ENCODE results near the gene MAGED1. TPM values are rescaled to one million over a fixed set of nuclear protein-coding genes. Genes with fewer than 3 reads are reported as not detected.

MAGED1 gene, protein sequence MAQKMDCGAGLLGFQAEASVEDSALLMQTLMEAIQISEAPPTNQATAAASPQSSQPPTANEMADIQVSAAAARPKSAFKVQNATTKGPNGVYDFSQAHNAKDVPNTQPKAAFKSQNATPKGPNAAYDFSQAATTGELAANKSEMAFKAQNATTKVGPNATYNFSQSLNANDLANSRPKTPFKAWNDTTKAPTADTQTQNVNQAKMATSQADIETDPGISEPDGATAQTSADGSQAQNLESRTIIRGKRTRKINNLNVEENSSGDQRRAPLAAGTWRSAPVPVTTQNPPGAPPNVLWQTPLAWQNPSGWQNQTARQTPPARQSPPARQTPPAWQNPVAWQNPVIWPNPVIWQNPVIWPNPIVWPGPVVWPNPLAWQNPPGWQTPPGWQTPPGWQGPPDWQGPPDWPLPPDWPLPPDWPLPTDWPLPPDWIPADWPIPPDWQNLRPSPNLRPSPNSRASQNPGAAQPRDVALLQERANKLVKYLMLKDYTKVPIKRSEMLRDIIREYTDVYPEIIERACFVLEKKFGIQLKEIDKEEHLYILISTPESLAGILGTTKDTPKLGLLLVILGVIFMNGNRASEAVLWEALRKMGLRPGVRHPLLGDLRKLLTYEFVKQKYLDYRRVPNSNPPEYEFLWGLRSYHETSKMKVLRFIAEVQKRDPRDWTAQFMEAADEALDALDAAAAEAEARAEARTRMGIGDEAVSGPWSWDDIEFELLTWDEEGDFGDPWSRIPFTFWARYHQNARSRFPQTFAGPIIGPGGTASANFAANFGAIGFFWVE
- total RNA-seq (100 to 1,000 TPM; 132 to 205 TPM), polyA plus RNA-seq (ENCODE audit: insufficient read length in 6 of 6) (100 to 1,000 TPM; 281 to 375 (median 309) TPM)
- long read RNA-seq, donor 1, transcript MAGED1-204 (13 exons, 2,701 nt) = minor isoform, 5 of 357 reads
- long read RNA-seq, donor 1, transcript MAGED1-201 (13 exons, 2,747 nt) = major isoform, 35 of 357 reads
- long read RNA-seq, donor 1, partial matches to known transcripts = 312 of 357 reads
- long read RNA-seq, donor 1, other reads (novel, unspliced or antisense) = 0 of 357 reads
- long read RNA-seq, donor 2, transcript MAGED1-201 (13 exons, 2,747 nt) = major isoform, 44 of 348 reads
- long read RNA-seq, donor 2, partial matches to known transcripts = 300 of 348 reads
- long read RNA-seq, donor 2, other reads (novel, unspliced or antisense) = 0 of 348 reads
- long read RNA-seq, donor 3, transcript MAGED1-201 (13 exons, 2,747 nt) = major isoform, 43 of 210 reads
- long read RNA-seq, donor 3, partial matches to known transcripts = 164 of 210 reads
- long read RNA-seq, donor 3, other reads (novel, unspliced or antisense) = 0 of 210 reads
- long read RNA-seq, donor 4, transcript MAGED1-201 (13 exons, 2,747 nt) = major isoform, 37 of 75 reads
- long read RNA-seq, donor 4, partial matches to known transcripts = 29 of 75 reads
- long read RNA-seq, donor 4, other reads (novel, unspliced or antisense) = 5 of 75 reads
- long read RNA-seq, donor 5, transcript MAGED1-201 (13 exons, 2,747 nt) = major isoform, 36 of 225 reads
- long read RNA-seq, donor 5, partial matches to known transcripts = 185 of 225 reads
- long read RNA-seq, donor 5, other reads (novel, unspliced or antisense) = 0 of 225 reads
- long read RNA-seq, donor 6, transcript MAGED1-201 (13 exons, 2,747 nt) = major isoform, 22 of 196 reads
- long read RNA-seq, donor 6, partial matches to known transcripts = 172 of 196 reads
- long read RNA-seq, donor 6, other reads (novel, unspliced or antisense) = 0 of 196 reads
- long read RNA-seq, donor 7, transcript MAGED1-201 (13 exons, 2,747 nt) = major isoform, 19 of 86 reads
- long read RNA-seq, donor 7, partial matches to known transcripts = 67 of 86 reads
- long read RNA-seq, donor 7, other reads (novel, unspliced or antisense) = 0 of 86 reads
- long read RNA-seq, donor 8, transcript MAGED1-201 (13 exons, 2,747 nt) = major isoform, 60 of 214 reads
- long read RNA-seq, donor 8, partial matches to known transcripts = 151 of 214 reads
- long read RNA-seq, donor 8, other reads (novel, unspliced or antisense) = 0 of 214 reads
- long read RNA-seq, donor 9 = 0 reads
- long read RNA-seq, donor 10, transcript MAGED1-201 (13 exons, 2,747 nt) = major isoform, 30 of 47 reads
- long read RNA-seq, donor 10, transcript MAGED1-204 (13 exons, 2,701 nt) = minor isoform, 5 of 47 reads
- long read RNA-seq, donor 10, partial matches to known transcripts = 11 of 47 reads
- long read RNA-seq, donor 10, other reads (novel, unspliced or antisense) = 1 of 47 reads
- long read RNA-seq, donor 11, transcript MAGED1-204 (13 exons, 2,701 nt) = minor isoform, 6 of 895 reads
- long read RNA-seq, donor 11, transcript MAGED1-201 (13 exons, 2,747 nt) = major isoform, 97 of 895 reads
- long read RNA-seq, donor 11, partial matches to known transcripts = 786 of 895 reads
- long read RNA-seq, donor 11, other reads (novel, unspliced or antisense) = 0 of 895 reads
- long read RNA-seq, donor 12, transcript MAGED1-201 (13 exons, 2,747 nt) = major isoform, 47 of 197 reads
- long read RNA-seq, donor 12, partial matches to known transcripts = 148 of 197 reads
- long read RNA-seq, donor 12, other reads (novel, unspliced or antisense) = 0 of 197 reads

DNA sequence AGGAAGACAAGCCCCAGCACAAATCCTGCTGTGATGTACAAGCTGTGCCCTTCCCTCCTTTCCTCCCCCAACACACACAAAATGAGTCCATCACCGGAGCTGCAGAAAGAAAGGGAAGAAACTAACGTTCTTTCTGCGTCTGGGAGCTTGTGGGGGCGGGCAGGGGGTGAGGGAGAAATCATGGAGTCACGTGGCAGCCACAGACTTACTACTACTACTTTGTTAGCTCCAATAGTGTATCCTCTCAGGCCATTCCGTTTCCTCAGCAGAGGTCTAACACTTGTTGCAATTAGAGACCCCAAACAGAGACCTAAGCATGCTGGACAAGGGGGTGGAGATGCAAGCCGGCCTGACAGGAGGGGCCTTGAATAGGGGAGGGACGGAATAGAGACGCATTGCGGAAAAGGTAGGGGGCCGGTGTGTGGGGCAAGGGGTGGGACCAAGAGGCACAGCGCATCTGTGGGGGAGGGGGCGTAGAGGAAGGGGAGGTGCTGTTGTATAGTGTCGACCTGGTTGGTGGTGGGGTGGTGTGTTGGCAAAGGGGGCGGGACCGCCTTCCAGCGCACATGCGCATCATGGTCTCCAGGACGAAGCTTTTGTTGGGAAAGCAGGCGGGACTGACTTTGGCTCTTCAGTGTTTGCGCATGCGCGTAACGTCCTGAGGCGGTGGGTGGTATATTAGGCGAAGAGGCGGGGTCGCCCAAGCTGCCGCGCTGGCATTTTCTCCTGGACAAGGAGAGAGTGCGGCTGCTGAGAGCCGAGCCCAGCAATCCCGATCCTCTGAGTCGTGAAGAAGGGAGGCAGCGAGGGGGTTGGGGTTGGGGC is at the start of gene MAGED1:
MAGED1 (plus strand) TSS at position 703 of the 825 bp plus-strand sequence. CDS start 682 bp downstream, outside the sequence.
- intact Hi-C loops (cut with DNase I) = no loop called here
- H3K4me3 ChIP-seq = peak within 1 kb of the TSS; percentile 38 to 46
- no peaks in the 10 kb centered on the region for H3K27me3 ChIP-seq
- ATAC-seq = peak; percentile 94
- no peaks in the 10 kb centered on the region for H3K9me3 ChIP-seq
- peak within 1 kb of the TSS; percentile 28 to 70 for H3K27ac ChIP-seq
- no peaks in the 10 kb centered on the region for H3K4me1 ChIP-seq
- H3K36me3 ChIP-seq = peaks cover 0 to 5% of the 10 kb centered on the region in 2 donors
- TF ChIP-seq, protein P1, sequence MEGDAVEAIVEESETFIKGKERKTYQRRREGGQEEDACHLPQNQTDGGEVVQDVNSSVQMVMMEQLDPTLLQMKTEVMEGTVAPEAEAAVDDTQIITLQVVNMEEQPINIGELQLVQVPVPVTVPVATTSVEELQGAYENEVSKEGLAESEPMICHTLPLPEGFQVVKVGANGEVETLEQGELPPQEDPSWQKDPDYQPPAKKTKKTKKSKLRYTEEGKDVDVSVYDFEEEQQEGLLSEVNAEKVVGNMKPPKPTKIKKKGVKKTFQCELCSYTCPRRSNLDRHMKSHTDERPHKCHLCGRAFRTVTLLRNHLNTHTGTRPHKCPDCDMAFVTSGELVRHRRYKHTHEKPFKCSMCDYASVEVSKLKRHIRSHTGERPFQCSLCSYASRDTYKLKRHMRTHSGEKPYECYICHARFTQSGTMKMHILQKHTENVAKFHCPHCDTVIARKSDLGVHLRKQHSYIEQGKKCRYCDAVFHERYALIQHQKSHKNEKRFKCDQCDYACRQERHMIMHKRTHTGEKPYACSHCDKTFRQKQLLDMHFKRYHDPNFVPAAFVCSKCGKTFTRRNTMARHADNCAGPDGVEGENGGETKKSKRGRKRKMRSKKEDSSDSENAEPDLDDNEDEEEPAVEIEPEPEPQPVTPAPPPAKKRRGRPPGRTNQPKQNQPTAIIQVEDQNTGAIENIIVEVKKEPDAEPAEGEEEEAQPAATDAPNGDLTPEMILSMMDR (IDR thresholded peaks at IDR 0.05) = no peak
- peak; percentile 87 to 97 (median 92) for DNase-seq

DNA sequence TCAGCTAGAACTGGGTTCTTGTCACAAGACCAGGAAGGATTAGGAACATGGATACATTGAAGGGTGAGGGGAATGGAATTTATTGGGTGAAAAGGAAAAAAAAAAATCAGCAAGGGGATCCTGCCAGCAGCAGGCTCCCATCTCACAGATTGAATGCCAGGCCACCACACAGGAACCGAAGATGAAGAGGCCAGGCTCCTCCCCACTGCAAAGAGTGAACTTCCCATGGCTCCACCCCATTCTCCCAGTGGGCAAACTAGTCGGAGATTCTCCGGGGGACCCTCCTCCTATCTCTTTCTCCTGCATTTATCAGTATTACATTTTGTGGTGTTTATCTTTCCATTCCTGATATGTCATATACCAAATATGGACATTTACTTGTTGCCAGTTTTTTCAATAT is 46.0 kb upstream of the MAGED1 start:
- Histone ChIP-seq H3K36me3 (no peaks in the 10 kb centered on the region), H3K9me3 (no peaks in the 10 kb centered on the region), H3K4me3 (no peak overlapping the region), H3K27me3 (no peaks in the 10 kb centered on the region), H3K27ac (no peak overlapping the region), H3K4me1 (no peaks in the 10 kb centered on the region)
- DNase-seq (no peak), ATAC-seq (no peak)
- intact Hi-C loops (cut with DNase I) = no loop called here
- TF ChIP-seq, protein P1 (IDR thresholded peaks at IDR 0.05) = no peak

DNA sequence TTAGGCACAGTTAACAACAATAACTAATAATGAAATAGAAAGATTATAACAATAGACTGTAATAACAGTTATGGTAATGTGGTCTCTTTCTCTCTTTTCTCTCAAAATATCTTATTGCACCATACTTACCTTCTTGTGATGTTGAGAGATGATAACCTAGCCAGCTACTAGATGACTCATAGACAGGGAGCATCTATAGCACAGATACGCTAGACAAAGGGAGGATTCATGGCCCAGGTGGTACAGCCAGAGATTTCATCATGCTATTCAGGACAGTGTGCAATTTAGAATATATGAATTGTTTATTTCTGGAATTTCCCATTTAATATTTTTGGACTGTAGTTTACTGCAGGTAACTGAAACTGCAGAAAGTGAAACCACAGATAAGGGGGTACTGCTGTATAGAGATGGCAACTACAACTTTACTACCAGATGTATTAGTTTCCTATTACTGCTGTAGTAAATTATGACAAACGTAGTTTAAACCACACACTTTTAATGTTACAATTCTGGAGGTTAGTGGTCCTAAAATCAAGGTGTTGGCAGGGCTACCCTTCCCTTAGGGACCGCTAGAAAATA is 41.8 kb upstream of the MAGED1 start:
- H3K4me1 ChIP-seq = no peaks in the 10 kb centered on the region
- H3K27me3 ChIP-seq = no peaks in the 10 kb centered on the region
- no peak for ATAC-seq
- H3K4me3 ChIP-seq = no peak overlapping the region
- TF ChIP-seq, protein P1 (IDR thresholded peaks at IDR 0.05) = no peak
- H3K36me3 ChIP-seq = no peaks in the 10 kb centered on the region
- H3K9me3 ChIP-seq = peaks cover 0 to 3% of the 10 kb centered on the region in 2 donors
- DNase-seq = no peak
- intact Hi-C loops (cut with DNase I) = no loop called here
- H3K27ac ChIP-seq = no peak overlapping the region
